ENCODE data around the gene PFKFB4.

GRCh38 chr3:48564022-48564421 is 7.4 kb upstream of the PFKFB4 start:
- TF ChIP-seq CREB1 (CRISPR knock-in tag; IDR thresholded peaks at IDR 0.05; ENCODE audit: low read depth): no peak
- no peak for TF ChIP-seq CTCF (conservative IDR thresholded peaks at IDR 0.05; ENCODE audit: low read depth in 2 of 2)
